Cardiac fibroblast (primary cell): ENCODE data around the gene TMEM204.

Experiments used
- DNase-seq, 2 donors: peaks; one replicate each; pipeline versions ENCODE4 v3.0.0 to v3.0.0-alpha.2; 2010; ENCODE audit warnings: low read depth in 2 of 2
- H3K4me3 ChIP-seq, 2 donors: replicated peaks in 1 of 2; 1 replicate in 1 of 2; 2 replicates in 1 of 2; pipeline ENCODE4 v1.5.1; 2011; ENCODE audit warnings: low read depth in 2 of 2, low read length in 2 of 2, mild to moderate bottlenecking in 2 of 2, moderate library complexity in 1 of 2
- CTCF ChIP-seq: IDR thresholded peaks from one replicate; pipeline ENCODE4 v1.5.1; 2011; ENCODE audit warnings: low read depth, mild to moderate bottlenecking, low read length, inconsistent platforms

TMEM204 gene

GRCh38 chr16:1533443-1533951 is at the start of gene TMEM204:
TMEM204 (plus strand) TSS chr16:1533666; CDS start chr16:1534276, 610 bp downstream.
- TF ChIP-seq CTCF, result no peak
- peak within 1 kb of the TSS; percentile 67 to 90 for H3K4me3 ChIP-seq
- DNase-seq, result peak; percentile 85 to 86

GRCh38 chr16:1485847-1486496 is 47.5 kb upstream of the TMEM204 start:
- no peak for DNase-seq
- TF ChIP-seq CTCF, result no peak
- H3K4me3 ChIP-seq, result no peak overlapping the region

DNA sequence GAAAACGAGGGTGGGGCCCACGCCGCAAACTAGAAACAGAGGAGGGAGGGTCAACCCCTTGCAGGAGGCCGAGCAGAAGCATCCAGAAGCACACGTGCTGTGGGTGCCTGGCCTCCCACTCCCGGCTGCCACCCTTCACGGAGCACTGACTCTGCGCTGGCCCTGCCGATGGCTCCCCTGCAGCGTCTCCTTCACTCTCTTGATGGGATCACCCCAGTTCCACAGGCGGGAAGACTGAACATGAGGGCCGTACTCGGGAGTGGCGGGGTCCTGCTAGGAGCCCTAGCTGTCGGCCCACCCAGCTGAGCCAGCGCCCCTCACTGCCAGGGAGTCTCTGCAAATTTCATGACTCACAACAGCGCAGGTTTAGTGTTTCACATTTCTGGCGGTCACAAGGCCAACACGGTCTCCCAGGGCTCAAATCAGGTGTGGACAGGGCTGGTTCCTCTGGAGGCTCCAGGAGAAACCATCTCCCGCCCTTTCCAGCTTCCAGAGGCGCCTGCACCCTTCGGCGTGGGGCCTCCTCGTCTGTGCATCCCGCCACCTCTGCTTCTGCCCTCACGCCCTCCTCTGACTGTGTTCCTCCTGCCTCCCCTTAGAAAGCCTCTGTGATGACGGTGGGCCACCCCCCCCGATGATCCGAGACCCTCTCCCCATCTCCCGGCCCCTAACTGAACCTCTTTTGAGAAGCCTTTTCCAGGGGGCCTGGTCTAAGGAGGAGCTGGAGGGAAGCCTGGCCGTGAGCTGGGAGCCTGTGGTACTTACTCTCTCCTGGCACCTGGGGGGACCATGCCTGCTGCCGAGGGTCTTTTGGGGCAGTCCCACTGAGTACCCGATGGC is 46.7 kb upstream of the TMEM204 start:
- H3K4me3 ChIP-seq, result no peak overlapping the region
- TF ChIP-seq CTCF, result no peak
- no peak for DNase-seq

DNA sequence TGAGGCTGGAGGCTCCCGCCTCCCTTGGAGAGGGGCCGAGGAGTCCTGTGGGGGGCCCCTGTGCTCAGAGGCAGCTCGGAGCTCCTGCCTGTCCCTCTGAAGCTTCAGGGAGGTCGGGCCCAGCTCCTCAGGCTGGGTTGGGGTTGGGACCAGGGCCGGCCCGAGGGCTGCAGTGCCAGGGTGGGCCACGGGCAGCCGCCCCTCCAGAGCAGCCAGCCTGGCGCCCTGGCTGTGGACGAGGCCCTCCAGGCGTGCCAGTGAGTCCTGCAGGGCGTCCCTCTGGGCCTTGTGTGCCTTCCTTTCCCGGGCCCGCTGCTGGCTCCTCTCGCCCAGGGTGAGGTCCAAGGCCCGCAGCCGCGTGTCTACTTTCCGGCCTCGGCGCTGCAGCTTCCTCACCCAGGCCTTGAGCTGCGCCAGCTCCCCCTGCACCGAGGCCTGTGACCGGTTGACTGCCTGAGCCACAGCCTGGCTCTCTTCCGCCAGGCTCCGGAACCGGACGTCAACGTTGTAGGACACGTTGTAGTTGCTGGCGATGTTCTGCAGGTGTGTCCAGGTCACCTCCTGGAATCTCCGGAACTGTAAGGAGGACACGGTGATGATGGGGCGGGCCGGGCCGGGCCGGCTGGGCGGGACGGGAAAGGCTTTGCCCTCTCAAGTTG is 45.9 kb upstream of the TMEM204 start:
- DNase-seq, result no peak
- TF ChIP-seq CTCF, result no peak
- H3K4me3 ChIP-seq, result no peak overlapping the region

- no peak for DNase-seq
- no peak overlapping the region for H3K4me3 ChIP-seq
- no peak for TF ChIP-seq CTCF
Measured at GRCh38 chr16:1488054-1488601, 45.3 kb upstream of the TMEM204 start.

GRCh38 chr16:1488619-1489018 is 44.8 kb upstream of the TMEM204 start, which contains the start of gene PTX4:
PTX4 (minus strand) TSS chr16:1488944; CDS start chr16:1488909, 35 bp downstream.
- no peak within 1 kb of the TSS for H3K4me3 ChIP-seq
- no peak for TF ChIP-seq CTCF
- DNase-seq, result no peak
